BJ (cell line): Measurements from ENCODE around the gene EIF2AK2. TPM values are rescaled to one million over a fixed set of nuclear protein-coding genes. Genes with fewer than 3 reads are reported as not detected.

Experiments
- CTCF ChIA-PET: fragments of 350-600 bp; formaldehyde crosslinking; extraction: SDS; loops from one replicate; lab custom pipeline; 2021; ENCODE audit warnings: antibody characterized with exemption, inconsistent platforms; lab: Yijun Ruan, JAX
- POLR2A ChIA-PET: fragments of 300-600 bp; sonication (Branson Sonifier 250); formaldehyde crosslinking; extraction: SDS; loops from one replicate; lab custom pipeline; 2021; ENCODE audit warnings: antibody characterized with exemption; lab: Charles Lee
- DNase-seq: peaks from one replicate; pipeline ENCODE4 v3.0.0-alpha.2; 2011; ENCODE audit warnings: low read depth
- H3K27me3 ChIP-seq: 2 replicates; pipeline ENCODE4 v1.6.0; 2011; ENCODE audit warnings: low read length; ENCODE audit not compliant: control insufficient read depth, insufficient read depth
- H3K36me3 ChIP-seq: 2 replicates; pipeline ENCODE4 v1.5.1; 2011; ENCODE audit warnings: low read length; ENCODE audit not compliant: control insufficient read depth, insufficient read depth
- H3K4me3 ChIP-seq: 2 replicates; pipeline ENCODE4 v1.5.1; 2011; ENCODE audit warnings: low read depth, mild to moderate bottlenecking, control low read depth, low read length
- polyA plus RNA-seq: library from polyadenylated mRNA; depleted of rRNA; stranded (reverse); fragments of >200 nt; gene quantifications from 2 replicates; pipeline ENCODE4 v1.2.3, GENCODE V29; 2011
- TF ChIP-seq, protein P1 (sequence below): IDR thresholded peaks from 2 replicates; pipeline ENCODE4 v1.5.1; 2011; ENCODE audit warnings: low read depth, mild to moderate bottlenecking, control low read depth, inconsistent platforms, low read length, moderate library complexity; ENCODE audit not compliant: insufficient read depth

EIF2AK2 gene
- polyA plus RNA-seq, 1 experiment = 9.3 TPM

DNA sequence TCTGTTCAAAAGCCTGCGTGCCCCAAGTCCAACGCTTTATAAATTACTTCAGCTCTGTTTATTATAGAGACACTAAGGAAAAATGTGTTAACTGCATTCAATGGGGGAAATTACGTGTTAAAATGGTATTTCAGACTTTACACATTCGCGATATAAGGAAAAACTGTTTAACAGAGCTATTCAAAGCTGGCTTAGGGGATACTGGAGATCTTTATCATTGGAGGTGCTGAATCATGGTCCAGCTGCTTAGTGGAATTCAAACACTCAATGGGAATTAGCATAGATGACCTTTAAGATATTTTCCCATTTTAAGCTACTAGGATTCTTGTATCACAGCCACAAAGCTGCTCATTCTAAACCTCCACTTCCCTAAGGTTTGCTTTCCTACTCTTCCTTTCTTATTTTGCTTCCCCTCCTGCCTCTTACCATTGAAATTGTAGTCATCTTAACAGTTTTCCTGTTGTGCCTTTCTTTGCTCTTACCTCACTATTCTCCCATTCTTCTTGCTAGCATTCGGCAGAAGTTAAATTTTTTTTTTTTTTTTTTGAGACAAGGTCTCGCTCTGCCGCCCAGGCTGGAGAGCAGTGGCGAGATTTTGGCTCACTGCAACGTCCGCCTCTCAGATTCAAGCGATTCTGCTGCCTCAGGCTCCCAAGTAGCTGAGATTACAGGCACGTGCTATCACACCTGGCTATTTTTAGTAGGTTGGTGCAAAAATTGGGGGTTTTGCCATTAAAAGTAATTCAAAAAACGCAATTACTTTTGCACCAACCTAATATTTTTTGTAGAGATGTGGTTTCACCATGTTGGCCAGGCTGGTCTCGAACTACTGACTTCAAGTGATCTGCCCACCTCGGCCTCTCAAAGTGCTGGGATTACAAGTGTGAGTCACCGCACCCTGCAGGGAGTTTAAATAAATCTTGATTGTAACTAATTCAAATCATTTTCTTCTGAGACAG is 25.2 kb upstream of the EIF2AK2 start:
- TF ChIP-seq, protein P1, sequence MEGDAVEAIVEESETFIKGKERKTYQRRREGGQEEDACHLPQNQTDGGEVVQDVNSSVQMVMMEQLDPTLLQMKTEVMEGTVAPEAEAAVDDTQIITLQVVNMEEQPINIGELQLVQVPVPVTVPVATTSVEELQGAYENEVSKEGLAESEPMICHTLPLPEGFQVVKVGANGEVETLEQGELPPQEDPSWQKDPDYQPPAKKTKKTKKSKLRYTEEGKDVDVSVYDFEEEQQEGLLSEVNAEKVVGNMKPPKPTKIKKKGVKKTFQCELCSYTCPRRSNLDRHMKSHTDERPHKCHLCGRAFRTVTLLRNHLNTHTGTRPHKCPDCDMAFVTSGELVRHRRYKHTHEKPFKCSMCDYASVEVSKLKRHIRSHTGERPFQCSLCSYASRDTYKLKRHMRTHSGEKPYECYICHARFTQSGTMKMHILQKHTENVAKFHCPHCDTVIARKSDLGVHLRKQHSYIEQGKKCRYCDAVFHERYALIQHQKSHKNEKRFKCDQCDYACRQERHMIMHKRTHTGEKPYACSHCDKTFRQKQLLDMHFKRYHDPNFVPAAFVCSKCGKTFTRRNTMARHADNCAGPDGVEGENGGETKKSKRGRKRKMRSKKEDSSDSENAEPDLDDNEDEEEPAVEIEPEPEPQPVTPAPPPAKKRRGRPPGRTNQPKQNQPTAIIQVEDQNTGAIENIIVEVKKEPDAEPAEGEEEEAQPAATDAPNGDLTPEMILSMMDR = no peak
- no peak overlapping the region for H3K4me3 ChIP-seq
- peaks cover 4% of the 10 kb centered on the region for H3K27me3 ChIP-seq
- ChIA-PET CTCF (interaction anchor here (4.6 kb wide), 1 partner anchor 13 kb away, joined by 36 read pairs; no protein-coding TSS in a partner anchor), POLR2A (no interaction called here)
- no peaks in the 10 kb centered on the region for H3K36me3 ChIP-seq
- DNase-seq = peak; percentile 13

DNA sequence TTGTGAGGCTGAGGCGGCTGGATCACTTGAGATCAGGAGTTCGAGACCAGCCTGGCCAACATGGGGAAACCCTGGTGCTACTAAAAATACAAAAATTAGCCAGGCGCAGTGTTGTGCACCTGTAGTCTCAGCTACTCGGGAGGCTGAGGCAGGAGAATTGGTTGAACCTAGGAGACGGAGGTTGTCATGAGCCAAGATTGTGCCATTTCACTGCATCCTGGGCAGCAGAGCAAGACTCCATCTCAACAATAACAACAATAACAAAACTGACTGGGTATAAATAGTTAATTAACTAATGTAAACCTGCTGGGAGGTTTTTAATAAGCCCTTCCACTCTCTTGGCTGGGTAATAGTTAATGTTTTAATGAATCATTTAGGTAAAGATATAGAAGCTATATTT is 23.9 kb upstream of the EIF2AK2 start:
- CTCF ChIA-PET = interaction anchor here (0.9 to 4.6 kb wide), 2 partner anchors 11 to 16 kb away, joined by 3 to 36 read pairs; partner anchors contain the start of gene CEBPZOS
- POLR2A ChIA-PET = no interaction called here
- Histone ChIP-seq H3K27me3 (no peaks in the 10 kb centered on the region; the same call in none of the 2 replicates), H3K4me3 (no peak overlapping the region), H3K36me3 (no peaks in the 10 kb centered on the region)
- TF ChIP-seq, protein P1 = no peak
- no peak for DNase-seq

DNA sequence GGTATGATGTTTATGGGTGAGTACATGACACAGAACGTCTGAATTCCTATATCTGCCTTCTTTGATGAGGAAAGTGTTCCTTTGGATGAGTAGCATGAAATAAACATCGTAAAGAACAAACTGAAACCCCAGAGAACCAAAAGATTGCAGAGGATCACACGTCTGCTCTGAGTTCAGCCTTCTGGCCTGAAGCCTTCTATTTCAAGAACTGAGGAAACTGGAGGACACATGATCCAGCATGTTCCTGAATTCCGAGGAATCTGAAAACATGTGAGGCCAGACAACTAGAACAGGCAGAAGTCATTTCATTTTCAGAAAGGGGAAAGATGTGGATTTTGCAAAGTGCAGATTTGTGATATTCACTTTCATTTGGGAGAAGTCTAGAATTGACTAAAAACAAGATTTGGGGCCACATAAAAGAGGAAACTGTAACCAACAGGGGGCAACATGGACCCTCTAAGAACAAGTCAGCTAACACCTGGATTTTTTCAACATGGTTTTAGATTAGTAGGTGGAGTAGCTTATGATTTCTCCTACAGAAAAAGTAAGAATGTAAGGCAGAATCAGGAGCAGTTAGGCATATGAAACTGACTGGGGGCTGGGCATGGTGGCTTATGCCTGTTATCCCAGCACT is 23.3 kb upstream of the EIF2AK2 start:
- ChIA-PET CTCF (interaction anchor here (4.6 kb wide), 1 partner anchor 11 kb away, joined by 36 read pairs; no protein-coding TSS in a partner anchor), POLR2A (no interaction called here)
- no peaks in the 10 kb centered on the region; the same call in 1 of the 2 replicates for H3K27me3 ChIP-seq
- TF ChIP-seq, protein P1 = no peak; the same call in 1 of the 2 replicates
- no peak overlapping the region for H3K4me3 ChIP-seq
- H3K36me3 ChIP-seq = no peaks in the 10 kb centered on the region
- no peak for DNase-seq

DNA sequence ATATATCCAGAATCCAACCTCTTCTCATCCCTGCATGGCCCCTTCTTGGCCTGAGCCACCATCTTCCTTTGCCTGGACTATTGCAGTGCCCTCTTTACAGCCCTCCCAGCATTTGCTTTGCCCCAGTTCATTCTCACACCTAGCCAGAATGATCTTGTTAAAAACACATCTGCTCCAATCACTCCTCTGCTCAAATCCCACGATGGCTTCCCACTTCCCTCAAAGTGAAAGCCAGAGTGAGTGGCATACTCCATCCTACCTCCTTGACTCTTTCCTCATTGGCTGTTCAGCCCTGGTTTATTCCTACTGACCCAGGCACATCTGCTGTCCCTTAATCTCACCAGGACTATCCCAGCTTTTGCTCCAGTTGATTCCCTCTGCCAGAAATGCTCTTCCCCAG is 17.0 kb upstream of the EIF2AK2 start:
- H3K4me3 ChIP-seq = no peak overlapping the region
- ChIA-PET POLR2A (no interaction called here), CTCF (no interaction called here)
- TF ChIP-seq, protein P1 = no peak
- DNase-seq = no peak
- no peaks in the 10 kb centered on the region; the same call in 1 of the 2 replicates for H3K27me3 ChIP-seq
- no peaks in the 10 kb centered on the region for H3K36me3 ChIP-seq

DNA sequence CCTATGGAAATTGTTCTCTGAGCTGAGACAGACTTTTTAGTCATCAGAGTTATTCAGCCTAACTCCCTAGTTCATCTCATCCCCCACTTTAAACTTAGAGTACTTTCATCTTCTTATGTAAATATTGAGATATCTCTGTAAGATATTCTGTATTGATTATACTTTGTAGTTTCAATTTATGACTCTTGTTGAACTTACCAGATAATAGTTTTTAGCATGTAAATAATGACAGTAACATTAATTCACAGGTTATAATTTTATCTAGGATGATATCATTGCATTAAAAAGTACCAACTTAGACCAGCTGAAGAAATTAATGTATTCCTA is 14.8 kb upstream of the EIF2AK2 start:
- ChIA-PET POLR2A (no interaction called here), CTCF (interaction anchor here (0.7 to 5.6 kb wide), 2 partner anchors 9 to 253 kb away, joined by 4 to 36 read pairs; no protein-coding TSS in a partner anchor)
- TF ChIP-seq, protein P1 = no peak
- H3K4me3 ChIP-seq = no peak overlapping the region
- H3K36me3 ChIP-seq = no peaks in the 10 kb centered on the region
- no peaks in the 10 kb centered on the region for H3K27me3 ChIP-seq
- no peak for DNase-seq
